Measurements from ENCODE around the gene REEP3. TPM values are rescaled to one million over a fixed set of nuclear protein-coding genes. Genes with fewer than 3 reads are reported as not detected.

REEP3 gene
- total RNA-seq, 4 donors from 2014 or later, result 60.3 to 115 (median 89.2) TPM

DNA sequence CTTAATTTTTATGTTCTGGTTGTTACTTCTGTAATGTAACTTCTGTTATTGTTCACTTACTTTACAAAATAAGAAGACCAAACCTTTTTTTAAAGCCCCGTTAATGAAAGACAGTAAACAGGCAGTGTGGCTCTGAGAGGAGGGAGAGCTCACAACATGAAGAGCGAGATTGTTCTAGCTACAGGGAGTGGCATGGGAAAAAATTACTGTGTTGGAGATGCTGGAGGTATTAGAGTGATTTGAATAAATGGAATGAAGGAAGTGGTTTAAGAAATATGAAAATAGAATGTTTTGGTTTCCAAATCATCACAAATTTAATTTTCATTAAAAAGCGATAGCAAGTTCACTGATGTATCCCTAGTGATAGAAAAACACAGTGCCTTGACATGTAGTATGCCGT lies 31.8 kb downstream of the REEP3 start:
- H3K9me3 ChIP-seq, result no peaks in the 10 kb centered on the region
- H3K4me1 ChIP-seq, result peaks cover 1 to 21% (median 13%) of the 10 kb centered on the region in 4 donors
- DNase-seq (ENCODE audit: extremely low spot score), result no peak
- no peak overlapping the region for H3K4me3 ChIP-seq
- TF ChIP-seq POLR2AphosphoS5 (IDR thresholded peaks at IDR 0.05) (no peak), POLR2A (IDR thresholded peaks at IDR 0.05; ENCODE audit: low read depth) (no peak), EP300 (IDR thresholded peaks at IDR 0.05) (no peak)
- H3K27me3 ChIP-seq, result no peaks in the 10 kb centered on the region
- H3K36me3 ChIP-seq, result no peaks in the 10 kb centered on the region
- intact Hi-C loops (cut with DNase I), result no loop called here
- H3K27ac ChIP-seq (replicated peaks in 1 of 4), result no peak overlapping the region
- WGBS, result 87% methylated on average over 4 of the region's 4 CpGs

DNA sequence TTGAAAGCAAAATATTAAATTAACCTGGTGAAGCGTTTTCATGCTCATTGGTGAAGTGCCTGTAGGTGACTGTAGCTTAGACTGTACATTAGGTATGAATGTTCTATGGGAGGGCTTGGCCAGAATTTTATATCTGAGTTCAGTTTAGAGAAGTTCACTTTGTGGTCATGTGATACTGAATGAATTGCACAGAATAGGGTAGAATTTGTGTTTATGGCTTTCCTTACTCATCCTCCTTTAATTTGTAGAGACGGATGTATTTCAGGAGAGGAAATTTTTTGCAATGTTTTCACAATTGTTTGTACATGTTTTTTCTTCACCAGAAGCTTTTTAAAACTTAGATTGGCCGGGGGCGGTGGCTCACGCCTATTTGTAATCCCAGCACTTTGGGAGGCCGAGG lies 32.3 kb downstream of the REEP3 start:
- no peaks in the 10 kb centered on the region for H3K9me3 ChIP-seq
- no peak for DNase-seq (ENCODE audit: extremely low spot score)
- H3K27ac ChIP-seq (replicated peaks in 1 of 4), result no peak overlapping the region
- no peaks in the 10 kb centered on the region for H3K27me3 ChIP-seq
- peaks cover 0 to 16% (median 9%) of the 10 kb centered on the region in 4 donors for H3K4me1 ChIP-seq
- 88% methylated on average over 6 of the region's 6 CpGs for WGBS
- intact Hi-C loops (cut with DNase I), result no loop called here
- H3K4me3 ChIP-seq, result no peak overlapping the region
- no peaks in the 10 kb centered on the region for H3K36me3 ChIP-seq
- no peak for TF ChIP-seq EP300 (IDR thresholded peaks at IDR 0.05)

DNA sequence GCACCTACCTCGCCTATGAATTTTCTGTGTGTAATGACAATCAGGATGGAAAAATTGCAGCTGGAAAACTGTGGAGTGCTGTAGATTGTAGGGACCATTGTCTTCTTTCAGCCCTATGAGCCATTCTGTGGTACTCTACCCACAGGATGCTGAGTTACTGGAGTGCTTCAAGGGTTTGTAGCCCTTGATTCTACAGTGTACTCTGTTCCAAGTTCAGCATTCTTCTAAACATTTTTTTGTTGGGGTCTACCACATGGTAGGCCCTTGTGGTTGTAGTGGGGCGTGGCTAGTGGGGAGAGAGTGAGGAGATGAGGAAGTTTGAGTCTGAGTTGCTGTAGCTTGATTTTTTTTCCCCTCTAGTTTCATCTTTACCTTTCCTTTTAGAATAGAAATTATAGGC lies 33.5 kb downstream of the REEP3 start:
- peaks cover 0 to 16% (median 5%) of the 10 kb centered on the region in 4 donors for H3K4me1 ChIP-seq
- H3K4me3 ChIP-seq, result no peak overlapping the region
- no peak overlapping the region for H3K27ac ChIP-seq (replicated peaks in 1 of 4)
- DNase-seq (ENCODE audit: extremely low spot score), result no peak
- TF ChIP-seq, protein P1, sequence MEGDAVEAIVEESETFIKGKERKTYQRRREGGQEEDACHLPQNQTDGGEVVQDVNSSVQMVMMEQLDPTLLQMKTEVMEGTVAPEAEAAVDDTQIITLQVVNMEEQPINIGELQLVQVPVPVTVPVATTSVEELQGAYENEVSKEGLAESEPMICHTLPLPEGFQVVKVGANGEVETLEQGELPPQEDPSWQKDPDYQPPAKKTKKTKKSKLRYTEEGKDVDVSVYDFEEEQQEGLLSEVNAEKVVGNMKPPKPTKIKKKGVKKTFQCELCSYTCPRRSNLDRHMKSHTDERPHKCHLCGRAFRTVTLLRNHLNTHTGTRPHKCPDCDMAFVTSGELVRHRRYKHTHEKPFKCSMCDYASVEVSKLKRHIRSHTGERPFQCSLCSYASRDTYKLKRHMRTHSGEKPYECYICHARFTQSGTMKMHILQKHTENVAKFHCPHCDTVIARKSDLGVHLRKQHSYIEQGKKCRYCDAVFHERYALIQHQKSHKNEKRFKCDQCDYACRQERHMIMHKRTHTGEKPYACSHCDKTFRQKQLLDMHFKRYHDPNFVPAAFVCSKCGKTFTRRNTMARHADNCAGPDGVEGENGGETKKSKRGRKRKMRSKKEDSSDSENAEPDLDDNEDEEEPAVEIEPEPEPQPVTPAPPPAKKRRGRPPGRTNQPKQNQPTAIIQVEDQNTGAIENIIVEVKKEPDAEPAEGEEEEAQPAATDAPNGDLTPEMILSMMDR (IDR thresholded peaks at IDR 0.05), result no peak
- no peak for TF ChIP-seq POLR2AphosphoS5 (IDR thresholded peaks at IDR 0.05)
- TF ChIP-seq EP300 (IDR thresholded peaks at IDR 0.05), result no peak
- no peak for TF ChIP-seq POLR2A (IDR thresholded peaks at IDR 0.05; ENCODE audit: low read depth)
- 93% methylated on average over 2 of the region's 2 CpGs for WGBS
- intact Hi-C loops (cut with DNase I), result no loop called here
- no peaks in the 10 kb centered on the region for H3K9me3 ChIP-seq
- no peaks in the 10 kb centered on the region for H3K27me3 ChIP-seq
- no peaks in the 10 kb centered on the region for H3K36me3 ChIP-seq

DNA sequence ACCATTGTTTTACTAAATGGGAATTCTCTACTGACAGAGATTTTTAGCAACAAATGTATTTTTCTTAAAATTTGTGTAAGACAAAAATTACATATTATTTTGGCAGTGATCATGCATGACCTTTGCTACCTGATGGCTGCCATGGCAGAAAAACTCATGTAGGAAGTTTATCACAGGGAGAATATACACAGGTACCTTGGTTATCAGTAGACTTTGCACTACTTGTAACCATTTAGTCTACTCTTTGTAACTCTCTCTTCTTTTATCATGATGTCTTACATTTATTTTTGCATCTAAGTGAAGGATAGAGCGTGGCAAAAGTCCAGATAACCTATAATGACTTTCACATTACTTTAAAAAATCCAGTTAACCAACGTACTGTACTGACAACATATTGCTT lies 34.1 kb downstream of the REEP3 start:
- 63% methylated on average over 2 of the region's 2 CpGs for WGBS
- Histone ChIP-seq H3K4me3 (no peak overlapping the region), H3K27ac (replicated peaks in 1 of 4) (no peak overlapping the region), H3K27me3 (no peaks in the 10 kb centered on the region), H3K4me1 (peaks cover 0 to 16% (median 5%) of the 10 kb centered on the region in 4 donors), H3K36me3 (no peaks in the 10 kb centered on the region), H3K9me3 (no peaks in the 10 kb centered on the region)
- DNase-seq (ENCODE audit: extremely low spot score), result no peak
- no peak for TF ChIP-seq POLR2AphosphoS5 (IDR thresholded peaks at IDR 0.05)
- intact Hi-C loops (cut with DNase I), result no loop called here

DNA sequence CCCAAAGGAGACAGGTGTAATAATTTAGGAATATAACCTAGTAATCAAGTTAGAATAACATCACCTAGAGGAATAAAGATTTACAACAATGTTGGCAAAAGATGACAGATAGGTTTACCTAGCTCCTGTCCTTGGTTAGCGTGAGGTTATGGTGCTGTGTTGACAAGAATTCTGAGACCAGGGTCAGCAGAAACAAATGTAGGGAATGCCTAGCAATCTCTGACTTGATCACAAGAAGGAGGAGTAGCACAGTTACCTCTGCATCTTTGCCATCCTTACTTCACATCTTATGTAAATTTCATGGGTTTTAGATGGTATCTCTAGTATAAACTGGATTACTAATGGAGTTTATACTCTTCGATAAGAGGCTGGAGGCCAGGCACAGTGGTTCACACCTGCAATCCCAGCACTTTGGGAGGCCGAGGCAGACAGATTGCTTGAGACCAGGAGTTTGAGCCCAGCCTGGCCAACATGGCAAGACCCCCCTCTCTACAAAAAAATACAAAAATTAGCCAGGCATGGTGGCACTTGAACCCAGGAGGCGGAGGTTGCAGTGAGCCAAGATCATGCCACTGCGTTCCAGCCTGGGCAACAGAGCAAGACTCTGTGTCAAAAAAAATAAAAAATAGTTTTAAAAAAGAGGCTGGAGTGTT lies 37.1 kb downstream of the REEP3 start:
- Histone ChIP-seq H3K4me1 (peaks cover 0 to 21% (median 2%) of the 10 kb centered on the region in 4 donors), H3K4me3 (no peak overlapping the region), H3K27me3 (no peaks in the 10 kb centered on the region), H3K36me3 (no peaks in the 10 kb centered on the region), H3K27ac (replicated peaks in 1 of 4) (no peak overlapping the region), H3K9me3 (no peaks in the 10 kb centered on the region)
- DNase-seq (ENCODE audit: extremely low spot score), result no peak
- 97% methylated on average over 5 of the region's 5 CpGs for WGBS
- intact Hi-C loops (cut with DNase I), result no loop called here
- no peak for TF ChIP-seq EP300 (IDR thresholded peaks at IDR 0.05)
- TF ChIP-seq, protein P1 (IDR thresholded peaks at IDR 0.05), result no peak
- no peak for TF ChIP-seq POLR2A (IDR thresholded peaks at IDR 0.05; ENCODE audit: low read depth)
- TF ChIP-seq POLR2AphosphoS5 (IDR thresholded peaks at IDR 0.05), result no peak

DNA sequence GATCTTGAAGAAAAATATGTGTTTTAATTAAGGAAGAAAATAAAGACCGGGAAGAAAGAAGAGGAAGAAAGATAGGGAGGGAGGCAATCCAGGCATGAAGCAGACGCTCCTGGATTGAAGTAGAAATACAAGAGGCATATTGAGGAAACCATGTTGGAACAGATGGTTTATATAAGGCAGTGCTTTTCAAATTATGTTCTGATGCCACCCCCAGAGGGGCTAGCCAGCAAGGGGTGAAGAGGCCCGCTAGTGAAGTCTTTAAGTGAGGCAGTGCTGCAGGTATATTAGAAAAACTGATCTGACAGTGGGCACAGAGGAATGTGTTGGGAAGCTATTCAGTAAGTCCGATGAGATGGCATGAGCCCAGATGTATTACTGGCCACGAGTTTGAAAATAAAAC lies 40.1 kb downstream of the REEP3 start:
- 86% methylated on average over 5 of the region's 5 CpGs for WGBS

More for the DNA sequence above, 40.1 kb downstream of the REEP3 start:
- no peaks in the 10 kb centered on the region for H3K9me3 ChIP-seq
- no peak overlapping the region for H3K27ac ChIP-seq (replicated peaks in 1 of 4)
- H3K36me3 ChIP-seq, result no peaks in the 10 kb centered on the region
- TF ChIP-seq POLR2AphosphoS5 (IDR thresholded peaks at IDR 0.05), result no peak
- no peak for TF ChIP-seq POLR2A (IDR thresholded peaks at IDR 0.05; ENCODE audit: low read depth)
- TF ChIP-seq, protein P1 (IDR thresholded peaks at IDR 0.05), result no peak
- no peak for TF ChIP-seq EP300 (IDR thresholded peaks at IDR 0.05)
- intact Hi-C loops (cut with DNase I), result no loop called here
- no peaks in the 10 kb centered on the region for H3K27me3 ChIP-seq
- H3K4me3 ChIP-seq, result no peak overlapping the region
- peaks cover 0 to 15% (median 0%) of the 10 kb centered on the region in 4 donors for H3K4me1 ChIP-seq
- no peak for DNase-seq (ENCODE audit: extremely low spot score)

Measured in esophagus muscularis mucosa (tissue), 4 donors.